ENCODE results near the gene GPRC5B. TPM values are rescaled to one million over a fixed set of nuclear protein-coding genes. Genes with fewer than 3 reads are reported as not detected.
A peak's percentile ranks its signal among the peaks of the same experiment; 100 is the strongest.

The GPRC5B gene
- total and polyA plus RNA-seq, 2 experiments from 2014 or later: 0.13 TPM; not detected in 1

GRCh38 chr16:19822533-19822932 lies 62.1 kb downstream of the GPRC5B start:
- in situ Hi-C loops (cut with MboI): no loop called here
- Histone ChIP-seq H3K4me2 (ENCODE audit: unreplicated experiment) (no peak overlapping the region), H3K4me3 (no peak overlapping the region), H4K20me1 (ENCODE audit: insufficient read depth) (no peaks in the 10 kb centered on the region), H3F3A (ENCODE audit: insufficient read depth) (no peaks in the 10 kb centered on the region), H2AFZ (no peak overlapping the region), H3K4me1 (ENCODE audit: insufficient read depth) (no peaks in the 10 kb centered on the region), H3K79me2 (ENCODE audit: insufficient read depth) (no peaks in the 10 kb centered on the region), H3K27me3 (replicated peaks; ENCODE audit: insufficient read depth) (no peaks in the 10 kb centered on the region), H3K9me3 (ENCODE audit: low read depth) (no peaks in the 10 kb centered on the region), H3K9me2 (ENCODE audit: insufficient read depth) (no peaks in the 10 kb centered on the region), H3K27ac (no peak overlapping the region), H3K9ac (no peak overlapping the region), H3K36me3 (ENCODE audit: low read depth) (no peaks in the 10 kb centered on the region)
- DNase-seq: peak; percentile 34
- TF ChIP-seq EZH2 (IDR thresholded peaks at IDR 0.05; ENCODE audit: insufficient read depth, poor library complexity, severe bottlenecking) (no peak), EZH2phosphoT487 (IDR thresholded peaks at IDR 0.05; ENCODE audit: insufficient read depth, low read depth) (no peak)
- 59 to 83% methylated on average over 2 of the region's 2 CpGs for WGBS, 2 experiments (ENCODE audit: low coverage in 1 of 2, low lambda C conversion rate in 2 of 2, missing lambda C conversion rate in 2 of 2)

GRCh38 chr16:19817875-19818274 lies 66.8 kb downstream of the GPRC5B start:
- H3K79me2 ChIP-seq (ENCODE audit: insufficient read depth): no peaks in the 10 kb centered on the region
- no peaks in the 10 kb centered on the region for H3K27me3 ChIP-seq (replicated peaks; ENCODE audit: insufficient read depth)
- H3K36me3 ChIP-seq (ENCODE audit: low read depth): no peaks in the 10 kb centered on the region
- WGBS, 2 experiments (ENCODE audit: low coverage in 1 of 2, low lambda C conversion rate in 2 of 2, missing lambda C conversion rate in 2 of 2): 90 to 95% methylated on average over 7 of the region's 7 CpGs
- H3K4me3 ChIP-seq: no peak overlapping the region
- H3K9ac ChIP-seq: no peak overlapping the region
- no peaks in the 10 kb centered on the region for H4K20me1 ChIP-seq (ENCODE audit: insufficient read depth)
- DNase-seq: no peak
- no peaks in the 10 kb centered on the region for H3K4me1 ChIP-seq (ENCODE audit: insufficient read depth)
- no peak overlapping the region for H2AFZ ChIP-seq
- H3K9me3 ChIP-seq (ENCODE audit: low read depth): no peaks in the 10 kb centered on the region
- TF ChIP-seq EZH2 (IDR thresholded peaks at IDR 0.05; ENCODE audit: insufficient read depth, poor library complexity, severe bottlenecking): no peak
- TF ChIP-seq EZH2phosphoT487 (IDR thresholded peaks at IDR 0.05; ENCODE audit: insufficient read depth, low read depth): no peak
- in situ Hi-C loops (cut with MboI): no loop called here
- H3K4me2 ChIP-seq (ENCODE audit: unreplicated experiment): no peak overlapping the region
- H3K9me2 ChIP-seq (ENCODE audit: insufficient read depth): no peaks in the 10 kb centered on the region
- H3F3A ChIP-seq (ENCODE audit: insufficient read depth): no peaks in the 10 kb centered on the region
- no peak overlapping the region for H3K27ac ChIP-seq

- TF ChIP-seq EZH2 (IDR thresholded peaks at IDR 0.05; ENCODE audit: insufficient read depth, poor library complexity, severe bottlenecking) (no peak), EZH2phosphoT487 (IDR thresholded peaks at IDR 0.05; ENCODE audit: insufficient read depth, low read depth) (no peak)
- Histone ChIP-seq H3K4me1 (ENCODE audit: insufficient read depth) (no peaks in the 10 kb centered on the region), H3K9ac (no peak overlapping the region), H4K20me1 (ENCODE audit: insufficient read depth) (no peaks in the 10 kb centered on the region), H3K9me2 (ENCODE audit: insufficient read depth) (no peaks in the 10 kb centered on the region), H3K79me2 (ENCODE audit: insufficient read depth) (no peaks in the 10 kb centered on the region), H2AFZ (no peak overlapping the region), H3K36me3 (ENCODE audit: low read depth) (no peaks in the 10 kb centered on the region), H3K4me3 (no peak overlapping the region), H3F3A (ENCODE audit: insufficient read depth) (no peaks in the 10 kb centered on the region), H3K27ac (no peak overlapping the region), H3K4me2 (ENCODE audit: unreplicated experiment) (no peak overlapping the region), H3K9me3 (ENCODE audit: low read depth) (no peaks in the 10 kb centered on the region), H3K27me3 (replicated peaks; ENCODE audit: insufficient read depth) (no peaks in the 10 kb centered on the region)
- no peak for DNase-seq
- 76 to 90% methylated on average over 3 of the region's 3 CpGs for WGBS, 2 experiments (ENCODE audit: low coverage in 1 of 2, low lambda C conversion rate in 2 of 2, missing lambda C conversion rate in 2 of 2)
- in situ Hi-C loops (cut with MboI): no loop called here
These were observed 67.5 kb downstream of the GPRC5B start for GRCh38 chr16:19817122-19817521.

GRCh38 chr16:19815418-19815817 lies 69.2 kb downstream of the GPRC5B start:
- 15 to 22% methylated on average over 2 of the region's 2 CpGs for WGBS, 2 experiments (ENCODE audit: low coverage in 1 of 2, low lambda C conversion rate in 2 of 2, missing lambda C conversion rate in 2 of 2)
- in situ Hi-C loops (cut with MboI): no loop called here

GRCh38 chr16:19812986-19813385 lies 71.7 kb downstream of the GPRC5B start:
- Histone ChIP-seq H3F3A (ENCODE audit: insufficient read depth) (peaks cover 9% of the 10 kb centered on the region; the same call in 1 of the 2 replicates), H4K20me1 (ENCODE audit: insufficient read depth) (no peaks in the 10 kb centered on the region), H3K79me2 (ENCODE audit: insufficient read depth) (no peaks in the 10 kb centered on the region), H3K27me3 (replicated peaks; ENCODE audit: insufficient read depth) (no peaks in the 10 kb centered on the region), H3K4me3 (no peak overlapping the region), H3K36me3 (ENCODE audit: low read depth) (no peaks in the 10 kb centered on the region), H3K9me3 (ENCODE audit: low read depth) (no peaks in the 10 kb centered on the region), H3K4me1 (ENCODE audit: insufficient read depth) (peaks cover 10% of the 10 kb centered on the region), H3K4me2 (ENCODE audit: unreplicated experiment) (no peak overlapping the region), H3K27ac (no peak overlapping the region), H3K9me2 (ENCODE audit: insufficient read depth) (no peaks in the 10 kb centered on the region), H2AFZ (no peak overlapping the region), H3K9ac (no peak overlapping the region)
- TF ChIP-seq EZH2 (IDR thresholded peaks at IDR 0.05; ENCODE audit: insufficient read depth, poor library complexity, severe bottlenecking): no peak
- in situ Hi-C loops (cut with MboI): no loop called here
- DNase-seq: no peak

More at GRCh38 chr16:19815418-19815817, 69.2 kb downstream of the GPRC5B start:
- Histone ChIP-seq H3K9ac (no peak overlapping the region), H3K4me3 (no peak overlapping the region), H3K4me1 (ENCODE audit: insufficient read depth) (peaks cover 10% of the 10 kb centered on the region), H4K20me1 (ENCODE audit: insufficient read depth) (no peaks in the 10 kb centered on the region), H3K27ac (no peak overlapping the region), H3K27me3 (replicated peaks; ENCODE audit: insufficient read depth) (no peaks in the 10 kb centered on the region), H2AFZ (no peak overlapping the region), H3K79me2 (ENCODE audit: insufficient read depth) (no peaks in the 10 kb centered on the region), H3F3A (ENCODE audit: insufficient read depth) (peaks cover 9% of the 10 kb centered on the region; the same call in 1 of the 2 replicates), H3K4me2 (ENCODE audit: unreplicated experiment) (no peak overlapping the region), H3K9me3 (ENCODE audit: low read depth) (no peaks in the 10 kb centered on the region), H3K36me3 (ENCODE audit: low read depth) (no peaks in the 10 kb centered on the region), H3K9me2 (ENCODE audit: insufficient read depth) (no peaks in the 10 kb centered on the region)
- no peak for TF ChIP-seq EZH2 (IDR thresholded peaks at IDR 0.05; ENCODE audit: insufficient read depth, poor library complexity, severe bottlenecking)
- TF ChIP-seq EZH2phosphoT487 (IDR thresholded peaks at IDR 0.05; ENCODE audit: insufficient read depth, low read depth): no peak
- DNase-seq: no peak
